H1 (cell line): ENCODE results near the gene DUXB. TPM values are rescaled to one million over a fixed set of nuclear protein-coding genes. Genes with fewer than 3 reads are reported as not detected.

Experiments used
- CTBP2 ChIP-seq: IDR thresholded peaks from 2 replicates; pipeline ENCODE4 v1.7.0; 2011; ENCODE audit warnings: borderline replicate concordance, mild to moderate bottlenecking, moderate library complexity, mixed read lengths, low read length; ENCODE audit not compliant: insufficient read depth, insufficient read length
- JUN ChIP-seq: IDR thresholded peaks from 2 replicates; pipeline ENCODE4 v1.6.1; 2011; ENCODE audit warnings: low read depth, mild to moderate bottlenecking, improper control_type of control experiment, low read length
- POU5F1 ChIP-seq: IDR thresholded peaks from 2 replicates; pipeline ENCODE4 v1.6.1; 2011; ENCODE audit warnings: low read depth, mild to moderate bottlenecking, low read length, moderate library complexity
- TAF1 ChIP-seq: IDR thresholded peaks from 2 replicates; pipeline ENCODE4 v1.6.1; 2011; ENCODE audit warnings: mild to moderate bottlenecking, low read depth, low read length
- ZNF274 ChIP-seq: IDR thresholded peaks from 2 replicates; pipeline ENCODE4 v1.7.0; 2012; ENCODE audit warnings: low read length, borderline replicate concordance; ENCODE audit errors: extremely low read depth
- polyA plus RNA-seq, 7 experiments: library from polyadenylated mRNA; depleted of rRNA in 3 of 7; stranded (reverse) in 5 of 7; unstranded in 2 of 7; fragments of >200 nt in 5 of 7; fragments of 200-250 nt in 2 of 7; gene quantifications; 1 replicate in 5 of 7; 2 replicates in 1 of 7; 4 replicates in 1 of 7; pipeline versions ENCODE4 v1.2.1 to v1.2.3, GENCODE V29; 2011 to 2013; ENCODE audit warnings: missing spikeins in 2 of 7, mixed read lengths in 2 of 7
- total RNA-seq: library from RNA; stranded (reverse); fragmentation: NEBNext Ultra II Directional; extraction: Animal tissue kit (Norgen Biotek cat#: 25700); gene quantifications from 2 replicates; pipeline ENCODE4 v1.2.1, GENCODE V29; 2021

DUXB gene
- total and polyA plus RNA-seq, 2 of the 8 experiments (the other 6 are each of a cell fraction or from before 2014, with no cell fraction given): not detected

DNA sequence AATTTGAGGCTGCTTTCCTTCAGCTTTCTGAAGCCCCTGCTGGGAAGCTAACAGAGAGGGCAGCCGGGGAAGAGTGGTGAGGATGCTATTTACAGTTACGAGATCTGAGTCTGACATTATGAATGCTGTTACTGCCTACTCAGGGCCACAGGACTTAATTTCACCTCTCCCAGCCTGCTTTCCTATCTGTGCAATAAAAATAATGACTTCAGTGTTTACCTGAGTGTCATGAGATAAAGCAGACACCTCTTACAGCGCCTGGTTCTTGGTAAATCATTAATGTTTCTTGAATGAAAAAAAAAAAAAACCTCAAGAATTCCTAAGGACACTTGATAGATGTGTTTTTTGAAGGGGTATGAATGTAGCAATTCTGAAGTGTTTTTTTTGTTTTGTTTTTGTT, 49.3 kb upstream of the DUXB start (continued):
- TF ChIP-seq CTBP2: no peak
- TF ChIP-seq POU5F1: no peak
- TF ChIP-seq JUN: no peak
- TF ChIP-seq TAF1: no peak
- TF ChIP-seq ZNF274: no peak
- TF ChIP-seq, all 59 proteins: peak for 0
